ENCODE measurements around the gene GRIN2A.

The GRIN2A gene

GRCh38 chr16:10128397-10129258 is 53.6 kb downstream of the GRIN2A start:
- no peak for DNase-seq

- no peak for DNase-seq
These were observed 55.5 kb downstream of the GRIN2A start for GRCh38 chr16:10126686-10127085.

- DNase-seq, result no peak
These were observed 59.1 kb downstream of the GRIN2A start for GRCh38 chr16:10123141-10123540.

- DNase-seq, result no peak
These were observed 59.7 kb downstream of the GRIN2A start for GRCh38 chr16:10122546-10122945.

GRCh38 chr16:10121897-10122425 is 60.3 kb downstream of the GRIN2A start:
- DNase-seq, result no peak

GRCh38 chr16:10121491-10121890 is 60.7 kb downstream of the GRIN2A start:
- DNase-seq, result no peak

- DNase-seq, result no peak
These were observed 61.3 kb downstream of the GRIN2A start for GRCh38 chr16:10120953-10121352.

- no peak for DNase-seq
These were observed 67.8 kb downstream of the GRIN2A start for GRCh38 chr16:10114409-10114808.

- DNase-seq, result no peak
These were observed 69.0 kb downstream of the GRIN2A start for GRCh38 chr16:10113248-10113647.

- no peak for DNase-seq
These were observed 70.2 kb downstream of the GRIN2A start for GRCh38 chr16:10112021-10112420.

- DNase-seq, result no peak
These were observed 71.0 kb downstream of the GRIN2A start for GRCh38 chr16:10111156-10111761.

GRCh38 chr16:10110552-10110951 is 71.7 kb downstream of the GRIN2A start:
- DNase-seq, result no peak

- DNase-seq, result no peak
These were observed 75.1 kb downstream of the GRIN2A start for GRCh38 chr16:10107081-10107480.

GRCh38 chr16:10103700-10104099 is 78.5 kb downstream of the GRIN2A start:
- DNase-seq, result no peak

GRCh38 chr16:10103118-10103517 is 79.1 kb downstream of the GRIN2A start:
- DNase-seq, result no peak

- DNase-seq, result no peak
These were observed 81.4 kb downstream of the GRIN2A start for GRCh38 chr16:10100829-10101228.

GRCh38 chr16:10098991-10099390 is 83.2 kb downstream of the GRIN2A start:
- no peak for DNase-seq

GRCh38 chr16:10097271-10097670 is 85.0 kb downstream of the GRIN2A start:
- no peak for DNase-seq

- no peak for DNase-seq
These were observed 88.7 kb downstream of the GRIN2A start for GRCh38 chr16:10093576-10093975.

- DNase-seq, result no peak
These were observed 91.4 kb downstream of the GRIN2A start for GRCh38 chr16:10090816-10091215.

- DNase-seq, result no peak
These were observed 93.8 kb downstream of the GRIN2A start for GRCh38 chr16:10088380-10088793.

GRCh38 chr16:10087151-10087550 is 95.1 kb downstream of the GRIN2A start:
- DNase-seq, result no peak

GRCh38 chr16:10086620-10087019 is 95.6 kb downstream of the GRIN2A start:
- no peak for DNase-seq

- DNase-seq, result no peak
These were observed 97.0 kb downstream of the GRIN2A start for GRCh38 chr16:10085078-10085798.

All from stimulated activated CD4-positive, alpha-beta T cell treated with anti-CD3 and anti-CD28 coated beads, Interleukin-1b, Interleukin-23, amount 100 ng/mL, for 48 hours (primary cell).